Mesendoderm (in vitro differentiated cells): ENCODE data around the gene RANBP10.

Source experiments
- DNase-seq: peaks from one replicate; pipeline ENCODE4 v3.0.0; 2013
- H2AK5ac ChIP-seq: 2 replicates; pipeline ENCODE4 v1.6.1; 2013; ENCODE audit warnings: low read length, inconsistent platforms
- H2BK120ac ChIP-seq: 2 replicates; pipeline ENCODE4 v1.6.1; 2013; ENCODE audit warnings: low read depth, mild to moderate bottlenecking, low read length, moderate library complexity, mixed read lengths
- H2BK15ac ChIP-seq: replicated peaks from 2 replicates; pipeline ENCODE4 v1.6.1; 2013; ENCODE audit warnings: low read depth, mild to moderate bottlenecking, moderate library complexity
- H2BK5ac ChIP-seq: 2 replicates; pipeline ENCODE4 v1.6.1; 2013; ENCODE audit warnings: low read length, inconsistent platforms
- H3K18ac ChIP-seq: 2 replicates; pipeline ENCODE4 v1.6.1; 2013; ENCODE audit warnings: mild to moderate bottlenecking, low read length, mixed read lengths
- H3K23ac ChIP-seq: one replicate; pipeline ENCODE4 v1.6.1; 2013; ENCODE audit warnings: low read length
- H3K27ac ChIP-seq: 2 replicates; pipeline ENCODE4 v1.5.1; 2013; ENCODE audit warnings: low read depth, mild to moderate bottlenecking, inconsistent platforms, low read length, moderate library complexity
- H3K27me3 ChIP-seq: 2 replicates; pipeline ENCODE4 v1.6.1; 2013; ENCODE audit warnings: low read length, control low read depth, mild to moderate bottlenecking, inconsistent platforms; ENCODE audit not compliant: insufficient read depth, poor library complexity
- H3K36me3 ChIP-seq: 2 replicates; pipeline ENCODE4 v1.6.1; 2013; ENCODE audit warnings: low read length, inconsistent platforms; ENCODE audit not compliant: control insufficient read depth, insufficient read depth
- H3K4ac ChIP-seq: one replicate; pipeline ENCODE4 v1.6.1; 2013; ENCODE audit warnings: low read depth, mild to moderate bottlenecking, low read length, moderate library complexity
- H3K4me1 ChIP-seq: 2 replicates; pipeline ENCODE4 v1.6.1; 2013; ENCODE audit warnings: low read depth, low read length, inconsistent platforms; ENCODE audit not compliant: control insufficient read depth
- H3K4me2 ChIP-seq: 2 replicates; pipeline ENCODE4 v1.6.1; 2013; ENCODE audit warnings: low read length
- H3K4me3 ChIP-seq: 2 replicates; pipeline ENCODE4 v1.5.1; 2013; ENCODE audit warnings: mild to moderate bottlenecking, low read length
- H3K56ac ChIP-seq: one replicate; pipeline ENCODE4 v1.6.1; 2013; ENCODE audit warnings: low read length
- H3K79me1 ChIP-seq: 2 replicates; pipeline ENCODE4 v1.6.1; 2013; ENCODE audit warnings: low read length, inconsistent platforms
- H3K79me2 ChIP-seq: 2 replicates; pipeline ENCODE4 v1.6.1; 2013; ENCODE audit warnings: mild to moderate bottlenecking, low read length; ENCODE audit not compliant: control insufficient read depth, insufficient read depth
- H3K9ac ChIP-seq: 2 replicates; pipeline ENCODE4 v1.6.1; 2013; ENCODE audit warnings: low read length, inconsistent platforms
- H4K5ac ChIP-seq: one replicate; pipeline ENCODE4 v1.6.1; 2013; ENCODE audit warnings: low read length
- H4K8ac ChIP-seq: one replicate; pipeline ENCODE4 v1.6.1; 2013; ENCODE audit warnings: low read depth, mild to moderate bottlenecking, control low read depth, low read length, moderate library complexity
- WGBS: extraction: QIAGEN DNeasy Blood & Tissue Kit; methylation state at CpG from one replicate; pipeline ENCODE4 v1.1.7; 2013; ENCODE audit warnings: low lambda C conversion rate, missing lambda C conversion rate; ENCODE audit not compliant: insufficient coverage; ENCODE audit errors: extremely low coverage; 5-methylcytosine and 5-hydroxymethylcytosine counted together

The RANBP10 gene

GRCh38 chr16:67782567-67783352, 23.6 kb downstream of the RANBP10 start:
- Histone ChIP-seq H3K23ac (no peak overlapping the region), H3K27ac (no peak overlapping the region), H3K9ac (no peak overlapping the region), H2BK5ac (no peak overlapping the region), H3K79me1 (peaks cover 3% of the 10 kb centered on the region), H3K36me3 (no peaks in the 10 kb centered on the region), H3K79me2 (no peaks in the 10 kb centered on the region), H3K18ac (no peak overlapping the region), H3K27me3 (no peaks in the 10 kb centered on the region), H3K4me3 (no peak overlapping the region), H4K8ac (no peak overlapping the region), H3K4me1 (no peaks in the 10 kb centered on the region), H2BK15ac (no peak overlapping the region), H2AK5ac (no peak overlapping the region), H2BK120ac (no peak overlapping the region), H3K4me2 (no peak overlapping the region), H3K56ac (no peak overlapping the region), H4K5ac (no peak overlapping the region), H3K4ac (no peak overlapping the region)
- no peak for DNase-seq
- WGBS, result no CpG with 5 or more reads among the region's 12 CpGs

GRCh38 chr16:67781565-67781921, 24.8 kb downstream of the RANBP10 start:
- H2AK5ac ChIP-seq, result no peak overlapping the region
- H3K4ac ChIP-seq, result no peak overlapping the region
- no peaks in the 10 kb centered on the region for H3K79me2 ChIP-seq
- H3K56ac ChIP-seq, result no peak overlapping the region
- no peaks in the 10 kb centered on the region for H3K27me3 ChIP-seq
- no peak overlapping the region for H3K4me3 ChIP-seq
- no peak overlapping the region for H3K27ac ChIP-seq
- H2BK120ac ChIP-seq, result no peak overlapping the region
- no peak overlapping the region for H2BK15ac ChIP-seq
- no peak overlapping the region for H4K5ac ChIP-seq
- no peak overlapping the region for H3K23ac ChIP-seq
- DNase-seq, result no peak
- no peak overlapping the region for H3K4me2 ChIP-seq
- WGBS, result no CpG with 5 or more reads among the region's 5 CpGs
- H3K4me1 ChIP-seq, result no peaks in the 10 kb centered on the region
- no peak overlapping the region for H4K8ac ChIP-seq
- H3K9ac ChIP-seq, result no peak overlapping the region
- peaks cover 3% of the 10 kb centered on the region for H3K79me1 ChIP-seq
- no peak overlapping the region for H3K18ac ChIP-seq
- H3K36me3 ChIP-seq, result no peaks in the 10 kb centered on the region
- no peak overlapping the region for H2BK5ac ChIP-seq

GRCh38 chr16:67780847-67781564, 25.4 kb downstream of the RANBP10 start:
- Histone ChIP-seq H3K36me3 (no peaks in the 10 kb centered on the region), H3K18ac (no peak overlapping the region), H2BK15ac (no peak overlapping the region), H3K4ac (no peak overlapping the region), H3K23ac (no peak overlapping the region), H3K9ac (no peak overlapping the region), H2BK5ac (no peak overlapping the region), H4K5ac (no peak overlapping the region), H4K8ac (no peak overlapping the region), H3K4me1 (no peaks in the 10 kb centered on the region), H2BK120ac (no peak overlapping the region), H3K4me2 (no peak overlapping the region), H3K27ac (no peak overlapping the region), H3K56ac (no peak overlapping the region), H3K79me1 (peaks cover 3% of the 10 kb centered on the region), H2AK5ac (no peak overlapping the region), H3K27me3 (no peaks in the 10 kb centered on the region), H3K4me3 (no peak overlapping the region), H3K79me2 (no peaks in the 10 kb centered on the region)
- DNase-seq, result no peak
- WGBS, result no CpG with 5 or more reads among the region's 7 CpGs

- H3K4ac ChIP-seq, result no peak overlapping the region
- no peak overlapping the region for H2AK5ac ChIP-seq
- H3K9ac ChIP-seq, result no peak overlapping the region
- H3K79me2 ChIP-seq, result no peaks in the 10 kb centered on the region
- H2BK15ac ChIP-seq, result no peak overlapping the region
- no peak for DNase-seq
- H3K18ac ChIP-seq, result no peak overlapping the region
- no peak overlapping the region for H4K5ac ChIP-seq
- H3K4me1 ChIP-seq, result no peaks in the 10 kb centered on the region
- H3K79me1 ChIP-seq, result peaks cover 3% of the 10 kb centered on the region
- no peak overlapping the region for H4K8ac ChIP-seq
- H3K23ac ChIP-seq, result no peak overlapping the region
- H3K27me3 ChIP-seq, result no peaks in the 10 kb centered on the region
- WGBS, result no CpG with 5 or more reads among the region's 5 CpGs
- no peaks in the 10 kb centered on the region for H3K36me3 ChIP-seq
- no peak overlapping the region for H3K4me2 ChIP-seq
- H3K56ac ChIP-seq, result no peak overlapping the region
- H2BK5ac ChIP-seq, result no peak overlapping the region
- no peak overlapping the region for H2BK120ac ChIP-seq
- H3K4me3 ChIP-seq, result no peak overlapping the region
- no peak overlapping the region for H3K27ac ChIP-seq
These were observed 26.9 kb downstream of the RANBP10 start for GRCh38 chr16:67779256-67780014.

GRCh38 chr16:67775273-67775672, 31.1 kb downstream of the RANBP10 start:
- H4K5ac ChIP-seq, result no peak overlapping the region
- no peak overlapping the region for H3K4me2 ChIP-seq
- H3K27me3 ChIP-seq, result no peaks in the 10 kb centered on the region
- H2BK15ac ChIP-seq, result no peak overlapping the region
- no peaks in the 10 kb centered on the region for H3K79me2 ChIP-seq
- no peak overlapping the region for H3K56ac ChIP-seq
- H3K23ac ChIP-seq, result no peak overlapping the region
- no peaks in the 10 kb centered on the region for H3K4me1 ChIP-seq
- H3K79me1 ChIP-seq, result peaks cover 5% of the 10 kb centered on the region
- H3K4me3 ChIP-seq, result no peak overlapping the region
- no peak overlapping the region for H3K9ac ChIP-seq
- no peak overlapping the region for H3K18ac ChIP-seq
- no peak overlapping the region for H2BK5ac ChIP-seq
- no peak overlapping the region for H2BK120ac ChIP-seq
- WGBS, result no CpG with 5 or more reads among the region's 6 CpGs
- no peak overlapping the region for H3K4ac ChIP-seq
- no peak overlapping the region for H4K8ac ChIP-seq
- no peaks in the 10 kb centered on the region for H3K36me3 ChIP-seq
- no peak overlapping the region for H2AK5ac ChIP-seq
- H3K27ac ChIP-seq, result no peak overlapping the region
- no peak for DNase-seq
